HFF-Myc (cell line): ENCODE data around the gene EPAS1.

Experiments
- DNase-seq: peaks from one replicate; pipeline ENCODE4 v3.0.0-alpha.2; 2011; ENCODE audit warnings: low read depth; ENCODE audit errors: extremely low read depth
- H3K4me3 ChIP-seq: replicated peaks from 2 replicates; pipeline ENCODE4 v1.5.1; 2011; ENCODE audit warnings: low read depth, mild to moderate bottlenecking, control low read depth, low read length
- TF ChIP-seq, protein P1 (sequence below): IDR thresholded peaks from 2 replicates; pipeline ENCODE4 v1.5.1; 2012; ENCODE audit warnings: mild to moderate bottlenecking, low read depth, low read length, control low read depth; ENCODE audit errors: missing control alignments

The EPAS1 gene

DNA sequence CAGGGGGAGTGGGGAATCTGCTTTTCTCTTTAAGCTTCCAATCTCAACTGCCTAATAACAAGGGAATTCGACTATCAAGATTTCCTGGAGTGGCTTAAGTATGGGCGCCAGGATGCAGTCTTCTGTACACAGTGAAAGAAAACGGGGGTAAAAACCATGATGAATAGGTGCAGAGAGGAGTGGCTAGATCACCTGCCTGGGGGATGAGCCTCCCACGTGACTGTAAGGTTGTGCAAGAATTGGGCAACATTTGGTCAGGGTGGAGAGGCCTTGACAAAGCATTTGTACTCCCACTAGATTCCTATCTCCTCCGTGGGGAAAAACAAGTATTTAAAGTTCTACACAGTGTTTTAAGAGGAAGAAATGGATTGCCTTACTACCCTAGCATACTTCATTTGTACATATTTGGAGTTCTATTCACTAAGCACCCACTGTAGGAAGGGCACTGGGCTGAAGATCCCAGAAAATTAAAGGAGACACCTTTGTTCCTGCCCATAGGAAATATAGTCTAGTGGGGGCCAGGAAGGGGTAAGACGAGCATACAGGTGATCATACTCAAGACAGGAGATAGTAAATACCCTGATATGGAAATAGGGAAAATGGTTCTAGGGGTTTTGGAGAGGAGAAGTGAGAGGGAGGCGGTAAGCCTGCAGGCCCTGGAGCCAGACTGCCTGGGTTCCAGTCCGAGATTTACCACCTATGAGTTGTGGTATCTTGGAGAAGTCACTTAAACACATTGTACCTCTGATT, 29.2 kb downstream of the EPAS1 start:
- TF ChIP-seq, protein P1, sequence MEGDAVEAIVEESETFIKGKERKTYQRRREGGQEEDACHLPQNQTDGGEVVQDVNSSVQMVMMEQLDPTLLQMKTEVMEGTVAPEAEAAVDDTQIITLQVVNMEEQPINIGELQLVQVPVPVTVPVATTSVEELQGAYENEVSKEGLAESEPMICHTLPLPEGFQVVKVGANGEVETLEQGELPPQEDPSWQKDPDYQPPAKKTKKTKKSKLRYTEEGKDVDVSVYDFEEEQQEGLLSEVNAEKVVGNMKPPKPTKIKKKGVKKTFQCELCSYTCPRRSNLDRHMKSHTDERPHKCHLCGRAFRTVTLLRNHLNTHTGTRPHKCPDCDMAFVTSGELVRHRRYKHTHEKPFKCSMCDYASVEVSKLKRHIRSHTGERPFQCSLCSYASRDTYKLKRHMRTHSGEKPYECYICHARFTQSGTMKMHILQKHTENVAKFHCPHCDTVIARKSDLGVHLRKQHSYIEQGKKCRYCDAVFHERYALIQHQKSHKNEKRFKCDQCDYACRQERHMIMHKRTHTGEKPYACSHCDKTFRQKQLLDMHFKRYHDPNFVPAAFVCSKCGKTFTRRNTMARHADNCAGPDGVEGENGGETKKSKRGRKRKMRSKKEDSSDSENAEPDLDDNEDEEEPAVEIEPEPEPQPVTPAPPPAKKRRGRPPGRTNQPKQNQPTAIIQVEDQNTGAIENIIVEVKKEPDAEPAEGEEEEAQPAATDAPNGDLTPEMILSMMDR, result no peak
- DNase-seq, result no peak
- no peak overlapping the region for H3K4me3 ChIP-seq

DNA sequence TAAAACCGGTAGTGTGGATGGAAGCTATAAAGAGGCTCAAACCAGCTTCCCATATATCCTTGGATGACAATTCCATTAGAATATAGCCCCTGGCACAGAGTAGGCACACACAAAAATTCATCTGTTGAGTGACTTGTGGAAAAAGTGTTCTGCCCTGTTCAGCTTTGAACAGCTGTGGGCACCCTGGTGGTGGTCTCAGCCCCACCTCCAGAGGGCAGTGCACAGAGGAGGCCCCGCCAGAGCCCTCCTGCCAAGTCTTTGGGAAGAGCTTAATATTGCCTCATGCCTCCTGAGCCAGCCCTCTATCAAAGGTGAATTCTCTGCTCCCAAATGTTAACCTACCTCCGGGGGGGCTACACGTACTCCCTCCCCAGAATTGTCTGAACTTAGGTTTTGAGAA, 30.4 kb downstream of the EPAS1 start:
- TF ChIP-seq, protein P1, result peak; percentile 20
- DNase-seq, result no peak

DNA sequence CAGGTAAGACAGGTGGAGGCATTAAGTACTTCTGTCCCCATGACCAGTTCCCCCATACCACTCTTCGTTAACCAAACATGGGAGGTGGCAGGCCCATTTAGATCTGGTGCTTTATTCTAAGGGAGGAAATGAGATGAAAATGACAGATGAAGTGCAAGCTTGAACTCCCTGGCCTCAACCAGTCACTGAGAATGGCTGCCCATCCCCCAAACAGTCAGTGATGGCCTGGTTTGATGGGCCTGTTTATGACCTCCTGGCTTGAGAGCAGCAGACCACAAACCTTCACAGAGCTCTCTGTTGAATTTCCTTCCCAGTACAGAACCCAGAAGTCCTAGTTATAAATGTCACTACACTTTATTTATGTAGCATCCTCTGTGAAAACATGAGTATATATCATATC, 31.1 kb downstream of the EPAS1 start:
- TF ChIP-seq, protein P1, result no peak

More for the DNA sequence above, 30.4 kb downstream of the EPAS1 start:
- H3K4me3 ChIP-seq, result no peak overlapping the region

DNA sequence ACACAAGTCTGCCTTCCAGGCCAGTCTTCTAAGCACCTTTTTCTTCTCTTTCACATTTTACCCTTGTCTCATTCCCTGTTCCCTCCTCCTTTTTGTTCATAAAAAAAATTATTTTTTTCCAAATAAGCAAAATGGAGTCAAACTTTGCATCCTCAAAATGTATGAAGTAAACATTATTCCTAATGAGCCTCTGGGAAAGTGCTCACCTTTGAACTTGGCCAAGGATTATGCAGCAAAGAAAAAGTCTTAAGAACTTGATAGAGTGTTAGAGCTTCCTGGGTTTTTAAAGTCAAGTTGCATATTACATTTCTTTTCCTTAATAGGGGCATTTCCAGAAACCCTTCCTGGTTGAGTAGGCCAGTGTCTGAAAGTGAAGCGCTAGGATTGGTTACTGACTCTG, 31.6 kb downstream of the EPAS1 start:
- TF ChIP-seq, protein P1, result no peak
- H3K4me3 ChIP-seq, result no peak overlapping the region
- no peak for DNase-seq

More for the DNA sequence above, 31.1 kb downstream of the EPAS1 start:
- no peak for DNase-seq
- no peak overlapping the region for H3K4me3 ChIP-seq

GRCh38 chr2:46329340-46329739, 32.1 kb downstream of the EPAS1 start:
- H3K4me3 ChIP-seq, result no peak overlapping the region
- TF ChIP-seq, protein P1, result no peak

DNA sequence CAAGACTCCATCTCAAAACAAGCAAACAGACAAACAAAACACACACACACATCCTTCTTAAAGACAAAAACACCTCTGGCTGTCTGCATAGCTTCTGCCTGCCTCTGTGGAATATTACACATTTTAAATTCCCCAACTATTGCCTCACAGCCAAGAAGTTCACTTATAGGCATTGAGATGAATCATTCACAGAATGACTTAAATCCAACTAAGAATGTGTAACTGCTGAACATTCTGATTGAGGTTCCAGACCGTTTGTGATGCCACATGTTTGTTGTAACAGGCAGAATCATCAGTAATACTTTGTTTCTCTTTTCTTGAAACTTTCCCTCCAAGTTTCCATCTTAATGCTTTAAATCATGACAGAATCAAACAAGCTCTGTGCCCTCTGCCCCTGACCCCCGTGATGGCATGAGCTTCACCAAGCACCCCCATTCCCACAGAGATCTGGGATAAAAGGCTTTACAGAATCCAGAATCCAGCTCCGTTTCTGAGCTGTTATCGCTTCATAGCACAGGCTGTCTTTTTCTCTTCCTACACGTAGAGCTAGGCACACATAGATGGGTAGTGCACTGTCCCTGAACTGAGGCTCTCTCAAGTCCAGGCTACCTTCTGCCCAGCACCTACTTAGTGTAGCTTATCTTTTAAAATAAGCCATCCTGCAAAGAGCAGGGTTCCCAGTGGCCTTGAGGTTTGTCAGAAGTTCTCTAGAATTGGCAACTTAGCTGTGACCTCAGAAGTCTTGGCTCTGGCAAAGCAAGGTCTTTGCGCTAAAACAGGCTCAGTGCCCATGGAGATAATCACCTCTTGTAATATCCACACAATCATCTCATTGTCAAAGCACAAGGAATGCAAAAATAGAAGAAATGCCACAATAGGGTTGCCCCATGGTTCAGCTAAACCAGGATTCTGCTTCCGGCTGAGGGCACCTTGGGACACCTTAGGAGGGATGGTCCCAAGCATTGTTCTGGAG, 32.9 kb downstream of the EPAS1 start:
- TF ChIP-seq, protein P1, result no peak
- H3K4me3 ChIP-seq, result no peak overlapping the region
- DNase-seq, result no peak

More at GRCh38 chr2:46329340-46329739, 32.1 kb downstream of the EPAS1 start:
- no peak for DNase-seq
